Middle frontal gyrus (tissue), 1 donor: ENCODE data around the gene COL18A1.

Source experiments
- DNase-seq: peaks from one replicate; pipeline ENCODE4 v3.0.0-alpha.2; 2015; ENCODE audit warnings: low spot score; ENCODE audit errors: extremely low spot score

The COL18A1 gene

DNA sequence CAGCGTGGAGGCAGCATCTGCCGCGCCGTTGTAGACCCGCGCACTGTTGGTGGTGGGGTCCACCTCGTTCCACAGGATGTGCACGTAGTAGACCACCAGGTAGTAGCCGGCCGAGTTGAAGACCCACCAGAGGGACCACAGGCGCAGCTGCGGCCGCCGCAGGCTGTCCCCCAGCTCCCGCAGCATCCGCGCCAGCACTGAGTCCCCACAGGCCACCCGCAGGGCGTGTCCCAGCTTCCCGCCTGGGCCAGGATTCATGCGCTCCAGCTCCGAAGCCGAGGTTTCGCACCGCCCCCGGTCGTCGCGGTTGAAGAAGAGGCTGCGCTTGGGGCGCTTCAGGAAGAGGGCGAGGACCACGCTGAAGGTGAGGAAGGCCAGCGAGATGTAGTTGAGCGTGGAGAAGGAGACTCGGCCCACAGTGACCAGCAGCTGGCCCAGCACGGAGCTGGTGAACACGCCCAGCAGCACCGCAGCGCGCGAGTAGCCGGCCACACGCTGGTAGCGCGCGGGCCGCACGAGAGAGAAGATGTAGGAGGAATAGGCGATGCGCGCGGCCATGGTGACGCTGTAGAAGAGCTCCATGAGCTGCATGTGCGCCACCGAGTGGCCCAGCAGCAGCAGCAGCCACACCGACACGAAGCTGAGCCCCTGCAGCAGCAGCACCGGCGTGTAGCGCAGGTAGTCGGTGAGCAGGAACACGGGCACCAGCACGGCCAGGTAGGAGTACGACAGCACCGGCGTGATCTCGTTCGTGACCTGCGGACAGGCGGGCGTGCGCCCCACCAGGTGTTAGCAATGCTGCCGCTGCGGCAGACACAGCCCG is 126.6 kb downstream of the COL18A1 start:
- no peak for DNase-seq

DNA sequence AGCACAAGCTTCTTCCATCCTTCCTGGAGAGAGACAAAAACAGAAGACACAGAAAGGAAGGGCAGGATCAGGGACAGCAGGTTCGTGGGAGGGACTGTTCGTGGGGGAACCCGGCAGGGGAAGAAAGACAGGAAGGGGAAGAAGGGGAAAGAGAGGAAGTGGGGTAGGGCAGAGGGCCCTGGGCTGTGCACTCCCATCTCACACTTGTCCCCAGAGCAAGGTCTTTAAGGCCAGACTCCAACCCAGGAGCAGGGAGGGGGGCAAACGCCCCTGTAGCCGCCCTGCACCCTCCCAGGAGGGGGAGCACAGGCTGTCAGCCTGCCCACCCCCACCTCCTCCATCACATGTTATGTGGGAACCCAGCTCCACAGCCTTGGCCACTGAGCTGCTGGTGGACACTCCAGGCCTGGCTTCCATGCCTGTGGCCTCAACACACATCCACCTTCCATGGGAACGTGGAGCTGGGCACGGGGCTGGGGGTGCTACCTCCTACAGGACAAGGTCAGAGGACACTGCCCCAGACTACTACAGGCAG is 127.9 kb downstream of the COL18A1 start:
- no peak for DNase-seq

DNA sequence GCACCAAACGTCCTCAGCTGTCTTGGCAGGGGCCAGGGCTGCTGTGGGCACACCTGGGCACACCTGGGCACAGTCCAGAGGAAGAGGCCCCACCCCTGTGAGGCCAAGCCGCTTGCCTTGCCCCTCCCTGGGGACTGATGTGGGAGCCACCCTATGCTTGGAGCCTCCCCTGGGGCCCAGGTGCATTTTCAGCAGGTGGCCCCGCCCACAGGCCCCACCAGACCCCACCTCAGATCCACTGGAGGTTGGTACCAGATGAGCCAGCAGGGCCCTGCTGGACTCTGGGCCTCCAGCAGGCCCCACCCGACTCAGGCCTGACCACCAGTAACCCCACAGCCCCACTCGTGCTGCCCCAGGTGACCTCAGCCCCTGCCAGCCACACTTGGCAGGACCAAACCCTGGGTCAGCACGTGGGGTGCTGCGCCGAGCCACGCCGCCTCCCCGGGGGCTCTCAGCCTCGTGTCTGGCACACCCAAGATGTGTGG is 128.4 kb downstream of the COL18A1 start:
- DNase-seq = no peak

DNA sequence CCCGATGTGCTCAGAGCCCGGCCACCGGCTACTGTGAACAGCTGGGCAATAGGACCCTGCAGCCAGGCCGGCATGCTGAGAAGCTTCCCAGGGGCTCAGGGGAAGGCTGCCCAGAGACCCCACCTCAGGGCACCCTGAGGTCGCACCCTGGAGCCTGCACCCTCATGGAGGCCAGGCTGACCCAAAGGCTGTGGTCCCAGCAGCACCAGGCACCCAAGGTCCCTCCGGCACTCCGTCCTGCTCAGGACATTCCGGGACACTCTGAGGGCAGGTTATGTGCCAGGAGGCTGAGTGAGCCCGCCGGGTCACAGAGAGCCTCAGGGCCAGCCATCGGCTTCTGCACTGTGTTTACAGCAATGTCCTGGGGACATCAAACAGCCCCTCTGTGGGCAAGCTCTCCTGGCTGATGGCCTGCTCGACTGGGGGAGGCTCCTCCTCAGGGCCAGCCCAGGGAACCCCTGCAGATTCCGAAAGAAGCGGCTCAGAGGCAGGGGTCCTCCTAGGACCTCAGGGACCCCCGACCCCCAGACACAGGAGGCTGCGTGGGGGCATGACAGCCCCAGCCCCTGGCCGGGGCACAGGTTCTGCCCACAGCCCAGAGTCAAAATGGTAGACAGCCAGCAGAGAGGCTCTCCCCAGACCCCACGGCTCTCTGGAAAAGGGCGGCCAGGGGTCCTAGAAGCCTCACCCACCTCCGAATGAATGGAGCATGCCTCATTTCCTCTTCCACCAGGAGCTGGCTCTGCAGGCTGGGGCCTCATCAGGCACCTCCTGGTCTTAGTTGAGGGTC is 129.1 kb downstream of the COL18A1 start:
- no peak for DNase-seq

DNA sequence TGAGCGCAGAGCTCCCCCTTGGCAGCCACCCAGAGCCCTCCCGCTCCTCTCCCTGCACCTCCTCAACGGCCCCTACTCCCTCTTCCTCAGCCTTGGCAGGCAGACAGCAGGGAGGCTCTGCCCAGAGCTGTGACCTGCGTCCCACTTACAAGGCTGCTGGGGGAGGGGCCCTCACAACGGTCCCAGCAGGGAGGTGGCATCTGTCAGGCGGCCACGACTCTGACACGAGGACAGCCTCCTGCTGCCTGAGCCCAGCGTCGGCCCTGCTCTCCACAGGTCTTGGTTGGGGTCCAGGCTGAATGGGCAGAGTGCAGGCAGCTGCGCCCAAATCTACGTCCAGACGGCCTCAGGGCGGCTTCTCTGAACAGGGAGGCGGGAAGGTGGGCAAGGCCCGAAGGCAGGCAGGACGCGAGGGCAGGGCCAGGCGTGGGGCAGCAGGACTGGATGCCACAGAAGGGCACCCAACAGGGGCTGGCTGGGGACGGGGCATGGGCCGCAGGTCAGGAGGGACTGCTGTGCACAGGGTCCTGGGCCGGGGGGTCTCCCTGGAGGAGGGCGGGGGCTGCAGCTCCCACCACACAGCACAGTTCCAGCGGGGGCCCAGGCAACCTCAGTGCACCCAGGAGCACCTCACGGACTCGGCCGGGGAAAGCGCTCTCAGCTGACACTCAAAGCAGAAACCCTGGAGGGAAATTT is 129.8 kb downstream of the COL18A1 start:
- no peak for DNase-seq

DNA sequence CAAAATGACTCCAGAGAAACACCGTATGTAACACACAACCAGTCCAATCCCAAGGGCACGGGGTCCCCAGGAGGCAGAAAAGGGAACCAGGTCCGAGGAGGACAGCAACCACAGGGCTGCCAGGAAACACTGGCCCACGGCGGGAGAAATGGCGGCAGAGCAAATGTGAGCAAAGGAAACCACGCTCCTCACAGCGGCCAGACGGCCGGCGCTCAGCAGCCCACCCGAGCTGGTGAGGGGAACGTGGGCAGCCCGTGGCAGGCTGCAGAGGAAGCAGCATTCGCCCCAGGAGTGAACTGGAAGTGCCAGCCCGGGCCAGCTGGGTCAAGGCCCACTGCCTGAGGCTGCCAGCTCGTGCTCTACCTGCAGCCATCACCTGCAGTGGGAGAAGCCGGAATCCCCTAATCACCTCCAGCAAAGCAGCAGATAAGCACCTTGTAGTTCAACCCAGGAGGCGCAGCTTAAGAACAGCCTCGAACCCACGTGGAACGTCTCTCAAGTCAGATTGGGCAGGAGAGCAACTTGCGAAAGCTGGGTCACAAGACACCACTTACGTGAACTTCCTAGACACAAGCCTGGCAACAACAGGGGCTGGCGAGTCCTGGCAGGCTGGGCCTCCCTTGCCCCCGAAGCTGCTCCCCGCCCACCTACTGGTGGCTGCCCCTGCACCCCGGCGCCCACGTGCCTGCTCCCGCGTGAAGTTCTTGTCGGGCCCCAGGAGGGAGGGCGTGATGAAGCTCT is 130.5 kb downstream of the COL18A1 start:
- DNase-seq = no peak

DNA sequence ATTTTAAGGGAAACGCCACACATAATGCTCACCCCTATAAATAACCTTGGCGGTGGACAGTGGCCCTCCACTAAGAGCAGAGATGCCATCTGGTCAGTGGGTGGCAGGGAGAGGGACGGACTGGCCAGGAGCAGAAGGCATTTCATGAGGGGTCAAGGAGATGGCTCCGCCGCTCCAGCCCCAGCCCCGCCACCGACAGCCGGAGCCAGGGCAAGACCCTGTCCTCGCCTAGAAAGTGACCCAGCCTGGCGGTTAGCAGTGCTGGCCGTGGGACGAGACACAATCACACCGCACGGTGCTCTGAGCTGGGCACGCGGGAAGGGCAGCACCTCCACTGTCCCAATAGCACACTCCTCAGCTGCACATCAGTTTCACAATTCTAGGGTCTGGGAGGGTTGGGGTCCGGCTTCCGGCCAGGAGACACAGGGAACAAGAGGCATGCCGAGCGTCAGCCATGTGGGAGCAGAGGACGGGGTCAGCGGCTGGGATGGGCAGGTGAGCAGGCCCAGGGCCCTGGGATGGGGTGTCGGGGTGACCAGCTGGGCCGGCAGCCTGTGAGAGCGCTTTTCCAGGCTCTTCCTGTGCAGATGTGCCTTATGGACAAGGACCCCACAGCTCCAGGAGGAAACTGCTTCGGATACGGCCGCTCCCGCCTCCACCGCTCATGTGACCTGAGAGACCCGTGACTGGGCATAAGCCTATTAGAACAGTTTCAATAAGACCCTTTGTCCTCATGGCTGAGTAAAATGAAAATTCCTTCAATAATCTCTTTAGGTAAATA is 131.5 kb downstream of the COL18A1 start:
- no peak for DNase-seq

DNA sequence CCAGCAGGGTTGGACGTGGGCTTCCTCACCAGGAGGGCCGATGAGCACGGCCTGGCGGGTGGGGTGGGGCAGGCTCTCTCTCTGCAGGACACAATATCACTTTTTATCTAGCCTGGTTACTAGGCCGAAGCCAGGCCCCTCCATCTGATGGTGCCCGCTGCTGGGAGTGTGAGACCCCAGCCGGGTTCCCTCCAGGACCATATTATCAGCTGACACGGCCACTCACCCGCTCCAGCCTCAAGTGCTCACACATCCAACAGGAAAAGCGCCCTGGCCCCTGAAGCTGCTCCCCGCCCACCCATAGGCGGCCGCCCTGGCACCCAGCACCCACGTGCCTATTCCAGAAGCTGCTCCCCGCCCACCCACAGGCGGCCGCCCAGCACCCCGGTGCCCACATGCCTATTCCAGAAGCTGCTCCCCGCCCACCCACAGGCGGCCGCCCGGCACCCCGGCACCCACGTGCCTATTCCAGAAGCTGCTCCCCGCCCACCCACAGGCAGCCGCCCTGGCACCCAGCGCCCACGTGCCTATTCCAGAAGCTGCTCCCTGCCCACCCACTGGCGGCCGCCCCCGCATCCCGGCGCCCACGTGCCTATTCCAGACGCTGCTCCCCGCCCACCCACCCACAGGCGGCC is 132.3 kb downstream of the COL18A1 start:
- no peak for DNase-seq

DNA sequence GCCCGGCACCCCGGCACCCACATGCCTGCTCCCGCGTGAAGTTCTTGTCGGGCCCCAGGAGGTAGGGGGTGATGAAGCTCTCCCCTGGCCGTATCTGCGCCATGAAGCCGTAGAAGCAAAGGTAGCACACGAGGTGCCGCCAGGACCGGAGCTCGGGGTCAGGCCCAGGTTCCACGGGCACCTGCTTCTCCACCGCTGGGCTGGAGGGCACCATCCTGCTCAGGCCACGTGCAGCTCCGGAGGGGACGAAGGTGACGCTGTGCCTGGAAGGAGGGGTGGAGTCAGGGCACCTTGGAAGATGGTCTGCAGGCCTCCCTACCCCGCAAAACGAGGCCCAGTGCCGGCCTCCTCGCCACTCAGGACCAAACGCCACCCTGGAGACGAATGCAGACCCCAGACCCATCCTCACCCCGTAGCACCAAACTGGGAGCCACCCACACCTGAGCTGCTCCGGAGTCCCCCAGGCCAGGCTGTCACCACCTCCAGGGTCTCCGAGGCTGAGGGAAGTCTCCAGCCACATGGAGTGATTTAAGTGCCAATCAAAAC is 132.9 kb downstream of the COL18A1 start:
- no peak for DNase-seq

DNA sequence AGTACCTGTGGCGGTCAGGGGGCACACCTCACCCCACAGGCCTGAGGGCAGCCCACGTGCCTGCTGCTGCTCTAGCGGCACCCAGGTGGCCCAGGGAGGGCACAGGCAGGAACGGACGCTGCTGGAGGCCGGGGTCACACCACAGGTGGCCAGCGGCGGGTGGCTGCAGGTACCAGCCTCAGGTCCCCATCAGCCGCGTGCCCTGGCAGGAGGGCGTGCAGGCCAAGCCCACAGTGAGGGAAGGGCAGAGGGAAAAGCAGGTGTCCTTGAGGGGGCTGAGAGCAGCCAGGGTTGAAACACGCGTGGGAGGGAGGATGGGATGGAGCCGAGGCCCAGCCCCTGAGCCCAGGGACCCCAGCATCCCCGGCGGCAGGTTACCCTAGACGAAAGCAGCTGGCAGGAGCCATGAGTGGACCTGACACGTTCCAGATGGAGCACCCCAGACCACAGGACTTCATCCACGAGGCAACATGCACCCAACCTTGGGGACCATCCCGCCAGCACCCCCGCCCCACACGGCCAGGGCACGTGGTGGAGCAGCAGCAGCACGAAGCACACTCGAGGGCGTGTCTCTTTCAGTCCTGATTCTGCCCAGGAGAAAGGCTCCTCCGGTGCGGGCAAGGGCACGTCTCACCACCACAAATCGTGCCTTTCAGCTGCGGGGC is 133.5 kb downstream of the COL18A1 start:
- no peak for DNase-seq

DNA sequence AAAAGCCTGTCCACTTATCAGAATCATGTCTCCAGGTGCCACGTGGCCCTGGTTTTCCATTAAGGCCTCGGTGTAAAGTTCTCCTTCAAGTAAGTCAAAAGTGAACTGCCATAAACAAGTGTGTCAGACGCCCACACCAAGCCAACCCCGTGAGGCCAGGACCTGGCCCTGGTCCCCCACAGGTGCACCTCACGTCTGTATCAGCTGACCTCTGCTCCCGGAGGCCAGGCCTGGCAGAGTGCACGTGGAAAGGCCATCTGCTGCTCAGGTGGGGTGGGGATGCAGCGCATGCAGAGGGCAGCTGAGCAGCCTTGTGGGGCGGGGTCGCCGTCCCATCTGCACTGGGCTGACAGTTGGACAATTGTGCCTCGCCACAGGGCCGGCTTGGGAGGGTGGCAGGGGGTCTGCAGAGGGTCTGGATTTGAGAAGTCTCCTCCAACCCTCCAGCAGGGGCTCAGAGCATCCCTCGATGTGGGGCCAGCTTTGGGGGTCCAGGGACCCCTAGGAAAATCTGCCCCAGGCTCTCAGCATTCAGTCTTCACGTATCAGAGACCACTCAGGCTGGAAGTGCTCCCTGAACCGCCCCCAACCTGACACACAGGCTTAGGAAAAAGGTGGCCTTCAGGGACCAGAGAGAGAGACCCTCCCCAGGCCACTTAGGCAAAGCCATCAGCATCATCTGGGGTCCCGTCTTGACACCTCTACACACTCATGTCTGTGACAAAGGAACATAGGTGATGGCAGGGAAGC is 134.3 kb downstream of the COL18A1 start:
- DNase-seq = no peak

DNA sequence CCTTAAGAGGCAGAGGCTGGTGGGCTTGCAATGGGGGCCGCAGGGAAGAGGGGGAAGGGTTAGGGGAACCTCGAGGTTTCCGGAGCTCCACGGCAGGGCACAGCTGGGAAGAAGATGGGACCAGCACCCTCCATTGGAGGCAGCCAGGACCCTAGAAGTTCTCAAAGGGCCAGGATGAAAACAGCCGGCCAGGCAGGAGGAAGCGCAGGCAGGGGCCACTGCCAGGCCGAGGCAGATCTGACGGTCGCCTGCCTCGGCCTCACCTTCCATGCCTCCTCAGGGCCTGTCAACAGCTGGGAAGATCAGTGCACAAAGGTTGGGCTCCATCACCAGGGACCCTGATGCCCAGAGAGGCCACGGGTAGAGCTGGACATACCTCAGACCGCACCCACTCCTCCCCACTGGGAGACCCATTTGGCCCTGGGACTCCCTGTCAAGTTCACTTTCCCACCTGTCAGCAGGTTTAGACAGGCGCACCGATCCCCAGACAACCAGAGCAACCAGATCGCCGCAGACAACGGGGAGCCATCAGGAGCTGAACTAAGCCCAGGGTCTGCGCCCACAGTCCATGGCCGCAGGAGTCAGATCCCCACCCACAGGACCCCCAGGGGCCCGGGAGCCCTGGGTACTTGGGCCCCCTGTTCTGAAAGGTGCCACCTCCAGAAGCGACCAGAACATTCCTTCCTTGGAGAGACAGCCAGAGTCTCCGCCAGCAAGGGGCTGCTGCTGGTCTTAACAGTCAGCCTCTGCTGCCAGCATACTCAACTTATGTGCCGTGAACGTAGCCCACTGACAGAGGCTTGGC is 135.0 kb downstream of the COL18A1 start:
- no peak for DNase-seq

DNA sequence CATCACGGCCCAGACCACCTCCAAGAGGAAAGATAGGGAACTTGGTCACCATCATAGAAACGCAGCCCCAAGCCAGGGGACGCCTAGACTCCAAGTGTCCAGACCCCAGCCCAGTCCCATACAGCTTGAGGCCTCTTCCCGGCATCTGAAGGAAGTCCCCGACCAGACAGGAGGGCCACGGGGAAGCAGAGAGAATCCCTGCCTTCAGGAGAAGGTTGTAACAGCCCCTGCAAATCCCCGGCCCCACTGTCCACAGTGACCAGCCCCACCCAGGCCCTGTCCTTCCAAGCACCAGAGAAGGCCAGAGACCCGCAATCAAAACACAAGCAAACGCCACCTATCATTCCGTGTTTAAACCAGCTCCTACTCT is 135.6 kb downstream of the COL18A1 start:
- DNase-seq = no peak

DNA sequence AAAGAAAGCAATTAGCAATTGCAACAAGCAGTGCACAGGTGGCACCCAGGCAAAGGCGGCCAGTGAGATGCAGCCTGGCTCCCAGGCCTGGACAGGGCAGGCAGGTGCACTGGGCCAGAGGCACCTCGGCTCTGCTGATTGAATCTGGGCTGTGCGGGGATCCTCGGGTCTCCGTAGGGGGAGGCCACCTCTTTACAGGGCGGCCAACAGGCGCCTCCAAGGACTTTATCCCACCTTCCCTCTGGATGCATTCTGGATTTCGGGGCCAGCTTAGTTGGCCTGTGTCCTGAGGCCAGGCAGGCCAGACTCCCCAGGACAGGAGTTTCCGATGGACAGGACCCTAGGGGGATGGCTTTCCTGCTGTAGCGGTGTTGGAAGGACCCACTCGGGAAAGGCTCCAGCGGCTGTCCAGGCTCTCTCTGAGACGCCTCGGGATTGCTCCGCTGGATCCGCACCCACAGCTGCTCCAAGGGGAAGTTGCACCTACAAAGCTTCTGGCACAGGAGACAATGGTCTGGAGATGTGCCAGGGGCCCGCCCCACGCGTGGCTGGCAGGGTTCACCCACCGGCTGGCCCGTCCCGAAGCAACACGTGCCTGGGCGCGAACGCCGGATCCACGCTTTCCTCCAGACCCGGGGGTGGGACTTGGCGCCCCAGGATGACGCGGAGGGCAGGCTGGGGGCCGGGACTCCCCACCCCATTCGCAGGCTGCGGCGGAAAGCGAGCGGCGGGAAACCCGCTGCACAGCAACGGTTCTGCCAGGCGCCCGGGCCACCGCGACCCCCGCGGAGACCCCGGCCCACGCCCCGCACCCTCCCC is 136.5 kb downstream of the COL18A1 start:
- no peak for DNase-seq

DNA sequence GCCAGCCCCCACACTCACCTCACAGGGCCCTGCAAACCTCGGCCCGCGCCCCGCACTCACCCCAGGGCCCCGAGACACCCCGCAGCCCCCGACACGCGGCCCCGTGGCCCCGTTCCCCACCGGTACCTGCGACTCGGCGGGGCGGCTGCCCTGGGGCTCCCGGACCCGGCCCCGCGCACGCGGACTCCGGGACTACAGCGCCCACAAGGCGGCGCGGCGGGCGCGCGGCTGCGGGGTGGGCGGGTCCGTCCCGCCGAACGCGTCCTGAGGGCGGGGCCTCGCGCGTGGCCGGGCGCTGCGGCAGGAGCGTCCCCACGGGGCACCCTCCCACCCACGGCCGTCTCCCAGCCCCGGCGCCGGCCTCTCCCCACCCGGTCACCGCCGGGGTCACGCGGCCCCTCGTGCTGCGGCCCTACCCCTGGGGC is 137.3 kb downstream of the COL18A1 start, which contains the start of gene SLC19A1:
SLC19A1 (minus strand) TSS at position 199 of the 425 bp plus-strand sequence. CDS start 4,481 bp downstream, outside the sequence.
- DNase-seq = peak; percentile 40

DNA sequence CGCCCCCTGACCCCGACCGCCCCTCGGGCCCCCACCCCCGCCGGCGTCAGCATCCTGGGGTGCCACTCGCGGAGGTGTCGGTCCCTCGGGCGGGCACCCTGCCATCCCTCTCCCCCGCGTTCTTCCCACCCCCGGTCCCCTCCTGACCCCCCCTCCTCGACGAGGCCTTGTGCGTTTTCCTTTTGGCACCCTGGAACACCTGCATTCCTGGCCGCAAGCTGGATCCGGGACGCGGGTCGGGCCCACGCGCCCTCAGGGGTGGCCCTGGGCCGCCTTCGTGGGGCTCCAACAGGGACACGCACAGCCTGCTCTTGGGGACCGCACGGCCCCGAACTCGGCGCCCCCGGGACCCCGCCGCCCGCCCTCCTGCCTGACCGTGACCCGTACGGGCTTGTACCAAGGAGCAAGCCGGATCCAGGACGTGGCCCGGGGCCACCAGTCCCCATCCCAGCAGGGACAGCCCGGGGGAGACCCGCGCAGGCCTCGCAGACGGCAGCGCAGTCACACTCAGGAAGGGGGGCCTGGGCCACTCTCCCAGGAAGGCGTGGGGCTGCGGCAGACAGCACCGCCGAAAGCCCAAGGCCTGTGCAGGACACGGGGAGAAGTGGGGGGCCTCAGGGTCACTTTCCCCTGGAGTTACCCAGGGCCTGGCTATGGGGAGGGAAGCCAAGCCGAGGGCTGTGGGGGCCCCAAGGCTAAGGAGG is 137.9 kb downstream of the COL18A1 start:
- no peak for DNase-seq
